Ishikawa (cell line): ENCODE data around the gene EML4.

ENCODE experiments used
- CEBPB ChIP-seq: IDR thresholded peaks from 2 replicates; pipeline ENCODE4 v1.6.1; 2012
- CREB1 ChIP-seq: IDR thresholded peaks from 2 replicates; pipeline ENCODE4 v1.6.1; 2012; ENCODE audit warnings: low read depth
- EGR1 ChIP-seq: IDR thresholded peaks from 2 replicates; pipeline ENCODE4 v1.6.1; 2012
- EP300 ChIP-seq: IDR thresholded peaks from 2 replicates; pipeline ENCODE4 v1.6.1; 2012; ENCODE audit warnings: borderline replicate concordance
- FOXM1 ChIP-seq: IDR thresholded peaks from 2 replicates; pipeline ENCODE4 v1.6.1; 2012; ENCODE audit warnings: low read depth, borderline replicate concordance
- MAX ChIP-seq: IDR thresholded peaks from 2 replicates; pipeline ENCODE4 v1.6.1; 2012
- NFIC ChIP-seq: IDR thresholded peaks from 2 replicates; pipeline ENCODE4 v1.6.1; 2012
- RAD21 ChIP-seq: IDR thresholded peaks from 2 replicates; pipeline ENCODE4 v1.6.1; 2012; ENCODE audit warnings: low read depth
- TAF1 ChIP-seq: IDR thresholded peaks from 2 replicates; pipeline ENCODE4 v1.6.1; 2012; ENCODE audit warnings: low read depth, mild to moderate bottlenecking
- TCF12 ChIP-seq: IDR thresholded peaks from 2 replicates; pipeline ENCODE4 v1.6.1; 2012; ENCODE audit warnings: low read depth
- TEAD4 ChIP-seq: IDR thresholded peaks from 2 replicates; pipeline ENCODE4 v1.6.1; 2012
- USF1 ChIP-seq: IDR thresholded peaks from 2 replicates; pipeline ENCODE4 v1.6.1; 2012
- YY1 ChIP-seq: IDR thresholded peaks from 2 replicates; pipeline ENCODE4 v1.6.1; 2012; ENCODE audit warnings: low read depth
- ZBTB7A ChIP-seq: IDR thresholded peaks from 2 replicates; pipeline ENCODE4 v1.6.1; 2012; ENCODE audit warnings: low read depth
- TF ChIP-seq, protein P1 (sequence below): IDR thresholded peaks from 2 replicates; pipeline ENCODE4 v1.6.1; 2012; ENCODE audit warnings: low read depth, mild to moderate bottlenecking

EML4 gene

GRCh38 chr2:42336361-42336965, 167.3 kb downstream of the EML4 start:
- TF ChIP-seq NFIC: no peak
- no peak for TF ChIP-seq MAX
- TF ChIP-seq RAD21: no peak

DNA sequence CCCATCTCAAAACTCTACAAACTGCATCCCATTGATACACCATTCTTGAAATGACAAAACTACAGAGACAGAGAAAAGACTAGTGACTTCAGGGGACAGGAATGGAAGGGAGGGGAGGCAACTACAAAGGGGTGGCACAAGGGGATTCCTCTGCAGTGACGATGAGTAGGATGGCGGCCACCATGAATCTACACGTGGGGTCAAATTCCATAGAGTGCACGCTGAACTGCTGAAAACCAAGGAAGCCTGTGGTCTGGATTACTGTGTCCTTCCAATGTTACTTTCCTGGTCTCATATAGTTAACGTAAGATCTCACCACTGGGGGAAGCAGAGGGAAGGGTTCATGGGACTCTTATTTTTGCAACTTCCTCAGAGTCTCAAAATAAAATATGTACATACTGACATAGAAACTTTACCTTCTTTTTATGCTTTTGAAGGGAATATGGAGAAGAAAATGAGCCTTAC, 168.2 kb downstream of the EML4 start:
- TF ChIP-seq TCF12: no peak
- TF ChIP-seq EGR1: no peak
- no peak for TF ChIP-seq RAD21
- no peak for TF ChIP-seq CEBPB
- TF ChIP-seq TEAD4: no peak
- TF ChIP-seq TAF1: no peak
- no peak for TF ChIP-seq FOXM1
- no peak for TF ChIP-seq CREB1
- no peak for TF ChIP-seq YY1
- TF ChIP-seq, protein P1, sequence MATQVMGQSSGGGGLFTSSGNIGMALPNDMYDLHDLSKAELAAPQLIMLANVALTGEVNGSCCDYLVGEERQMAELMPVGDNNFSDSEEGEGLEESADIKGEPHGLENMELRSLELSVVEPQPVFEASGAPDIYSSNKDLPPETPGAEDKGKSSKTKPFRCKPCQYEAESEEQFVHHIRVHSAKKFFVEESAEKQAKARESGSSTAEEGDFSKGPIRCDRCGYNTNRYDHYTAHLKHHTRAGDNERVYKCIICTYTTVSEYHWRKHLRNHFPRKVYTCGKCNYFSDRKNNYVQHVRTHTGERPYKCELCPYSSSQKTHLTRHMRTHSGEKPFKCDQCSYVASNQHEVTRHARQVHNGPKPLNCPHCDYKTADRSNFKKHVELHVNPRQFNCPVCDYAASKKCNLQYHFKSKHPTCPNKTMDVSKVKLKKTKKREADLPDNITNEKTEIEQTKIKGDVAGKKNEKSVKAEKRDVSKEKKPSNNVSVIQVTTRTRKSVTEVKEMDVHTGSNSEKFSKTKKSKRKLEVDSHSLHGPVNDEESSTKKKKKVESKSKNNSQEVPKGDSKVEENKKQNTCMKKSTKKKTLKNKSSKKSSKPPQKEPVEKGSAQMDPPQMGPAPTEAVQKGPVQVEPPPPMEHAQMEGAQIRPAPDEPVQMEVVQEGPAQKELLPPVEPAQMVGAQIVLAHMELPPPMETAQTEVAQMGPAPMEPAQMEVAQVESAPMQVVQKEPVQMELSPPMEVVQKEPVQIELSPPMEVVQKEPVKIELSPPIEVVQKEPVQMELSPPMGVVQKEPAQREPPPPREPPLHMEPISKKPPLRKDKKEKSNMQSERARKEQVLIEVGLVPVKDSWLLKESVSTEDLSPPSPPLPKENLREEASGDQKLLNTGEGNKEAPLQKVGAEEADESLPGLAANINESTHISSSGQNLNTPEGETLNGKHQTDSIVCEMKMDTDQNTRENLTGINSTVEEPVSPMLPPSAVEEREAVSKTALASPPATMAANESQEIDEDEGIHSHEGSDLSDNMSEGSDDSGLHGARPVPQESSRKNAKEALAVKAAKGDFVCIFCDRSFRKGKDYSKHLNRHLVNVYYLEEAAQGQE: no peak
- TF ChIP-seq EP300: no peak
- TF ChIP-seq MAX: no peak
- TF ChIP-seq ZBTB7A: no peak
- TF ChIP-seq NFIC: no peak
- no peak for TF ChIP-seq USF1

- TF ChIP-seq RAD21 (no peak), TEAD4 (no peak), ZBTB7A (no peak)
These were observed 168.9 kb downstream of the EML4 start for GRCh38 chr2:42337846-42338566.

DNA sequence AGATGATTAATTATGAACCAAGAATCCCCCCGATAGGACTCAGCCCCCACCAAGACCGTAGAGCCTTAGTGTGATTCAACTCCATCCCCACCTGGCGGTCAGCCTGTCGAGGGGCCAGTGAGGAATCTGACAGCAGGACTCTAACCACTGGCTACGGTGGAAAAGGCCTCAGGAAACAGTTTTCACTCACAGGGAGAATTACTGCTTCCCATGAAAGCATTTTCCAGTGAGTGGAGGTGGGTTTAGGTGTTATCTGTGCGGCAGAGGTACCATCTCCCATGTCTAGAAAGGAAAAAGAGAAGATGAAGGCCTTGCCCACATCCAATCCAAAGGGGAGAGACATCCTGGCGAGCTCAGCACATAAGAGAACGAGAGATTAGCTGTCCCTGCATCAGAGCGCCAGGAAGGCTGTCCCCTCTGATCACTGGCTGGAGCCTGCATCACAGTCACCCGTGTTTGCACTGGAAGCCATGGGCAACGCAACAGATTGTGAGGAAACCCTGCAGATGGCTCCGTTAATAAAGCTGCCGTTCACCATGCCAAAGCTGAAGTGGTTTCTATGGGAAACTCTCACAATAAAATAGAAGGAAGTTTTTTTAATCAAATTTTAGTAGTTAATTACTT, 169.5 kb downstream of the EML4 start:
- no peak for TF ChIP-seq TCF12
- no peak for TF ChIP-seq EP300
- TF ChIP-seq TAF1: no peak
- no peak for TF ChIP-seq USF1
- TF ChIP-seq ZBTB7A: no peak
- TF ChIP-seq MAX: no peak
- TF ChIP-seq YY1: no peak
- TF ChIP-seq CREB1: no peak

- TF ChIP-seq, protein P1: no peak
- TF ChIP-seq USF1 (no peak), CREB1 (no peak), TCF12 (no peak), RAD21 (no peak), EGR1 (no peak), EP300 (no peak), CEBPB (no peak)
These were observed 170.2 kb downstream of the EML4 start for GRCh38 chr2:42339191-42339912.
